ENCODE data around the gene ZBTB39.

ZBTB39 gene

DNA sequence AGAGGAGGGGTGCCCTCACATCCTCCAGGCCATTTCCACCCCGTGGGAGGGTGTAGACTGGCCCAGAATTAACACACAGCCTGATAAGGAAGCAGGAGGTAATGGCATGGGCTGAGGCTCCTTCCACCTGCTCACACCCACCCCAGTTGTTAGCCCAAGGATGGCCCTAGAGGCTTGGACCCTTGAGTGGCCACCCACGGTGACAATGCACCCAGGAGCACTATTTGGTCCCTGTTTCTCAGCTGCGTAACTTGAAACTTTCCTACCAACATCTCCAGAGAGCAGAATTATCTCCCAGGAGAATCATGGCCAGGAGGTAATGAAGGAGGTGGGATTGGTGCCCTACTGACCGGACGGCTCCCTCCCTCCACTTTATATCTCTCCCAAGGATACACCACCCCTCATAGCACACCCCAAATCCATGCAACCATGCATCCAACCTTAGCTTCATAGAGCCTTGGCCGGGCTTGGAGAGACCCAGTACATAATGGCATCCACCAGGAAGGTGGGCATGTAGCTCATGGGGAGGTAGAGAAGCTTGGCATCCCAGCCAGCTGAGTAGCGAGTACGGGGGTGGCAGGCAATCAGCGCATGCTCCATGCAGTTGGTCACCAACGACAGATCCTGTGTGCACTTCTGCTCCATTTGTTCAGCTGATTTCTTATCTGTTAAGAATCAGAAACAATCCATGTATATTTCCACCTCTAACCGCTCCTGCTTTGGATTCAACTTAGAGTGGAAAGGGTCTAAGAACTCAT, 54.6 kb downstream of the ZBTB39 start:
- TF ChIP-seq CTCF (IDR thresholded peaks at IDR 0.05; ENCODE audit: low read depth, low read length) = no peak
- no peak for DNase-seq (ENCODE audit: low read depth, low spot score)
- no peak overlapping the region for H3K4me3 ChIP-seq (ENCODE audit: low read depth, low read length)
- in situ Hi-C loops (cut with HindIII; ENCODE audit: low sequenced_read_pairs) = no loop called here

DNA sequence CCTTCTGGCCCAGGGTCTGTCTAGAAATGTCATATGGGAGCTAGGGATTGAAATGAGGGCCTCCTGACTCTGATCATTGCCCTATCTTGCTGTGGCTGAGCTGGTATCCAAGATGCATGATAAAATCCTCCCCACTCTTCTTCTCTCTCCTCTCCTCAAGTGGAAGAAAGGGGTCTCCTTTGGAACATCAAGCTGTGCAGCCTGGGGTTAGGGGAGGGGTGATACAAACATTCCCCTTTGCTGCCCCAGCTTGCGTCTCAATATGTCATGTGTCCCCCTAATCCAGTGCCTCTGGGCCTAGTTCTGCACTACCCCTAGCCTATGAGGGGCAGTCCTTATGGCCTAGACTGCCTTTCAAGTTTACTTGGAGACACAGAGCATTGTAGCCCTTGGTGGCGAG, 57.5 kb downstream of the ZBTB39 start:
- no peak for TF ChIP-seq CTCF (IDR thresholded peaks at IDR 0.05; ENCODE audit: low read depth, low read length)
- in situ Hi-C loops (cut with HindIII; ENCODE audit: low sequenced_read_pairs) = no loop called here
- DNase-seq (ENCODE audit: low read depth, low spot score) = no peak
- H3K4me3 ChIP-seq (ENCODE audit: low read depth, low read length) = no peak overlapping the region

Data from astrocyte of the spinal cord (primary cell).